ENCODE results near the gene MAP1A. TPM values are rescaled to one million over a fixed set of nuclear protein-coding genes. Genes with fewer than 3 reads are reported as not detected.

Gene MAP1A
- polyA plus RNA-seq, 2 of the 4 experiments (the other 2 are of a cell fraction) = 0.43 to 0.54 TPM

DNA sequence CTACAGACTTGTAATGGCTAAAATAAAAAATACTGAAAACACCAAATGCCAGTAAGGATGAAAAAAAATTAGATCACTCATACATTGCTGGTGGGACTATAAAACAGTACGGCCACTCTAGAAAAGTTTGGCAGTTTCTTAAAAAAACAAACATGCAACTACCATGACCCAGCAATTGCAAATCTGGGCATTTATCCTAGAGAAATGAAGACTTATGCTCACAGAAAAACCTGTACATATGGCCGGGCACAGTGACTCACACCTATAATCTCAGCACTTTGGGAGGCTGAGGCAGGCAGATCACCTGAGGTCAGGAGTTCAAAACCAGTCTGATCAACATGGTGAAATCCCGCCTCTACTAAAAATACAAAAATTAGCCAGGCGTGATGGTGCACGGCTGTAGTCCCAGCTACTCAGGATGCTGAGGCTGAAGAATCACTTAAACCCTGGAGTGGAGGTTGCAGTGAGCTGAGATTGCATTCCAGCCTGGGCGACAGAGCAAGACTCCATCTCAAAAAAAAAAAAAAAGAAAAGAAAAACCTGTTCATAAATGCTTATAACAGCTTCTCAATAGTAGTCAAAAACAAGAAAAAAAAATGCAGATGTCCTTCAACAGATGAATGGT is 30.0 kb upstream of the MAP1A start (continued):
- TF ChIP-seq NR3C1 (IDR thresholded peaks at IDR 0.05) = no peak

DNA sequence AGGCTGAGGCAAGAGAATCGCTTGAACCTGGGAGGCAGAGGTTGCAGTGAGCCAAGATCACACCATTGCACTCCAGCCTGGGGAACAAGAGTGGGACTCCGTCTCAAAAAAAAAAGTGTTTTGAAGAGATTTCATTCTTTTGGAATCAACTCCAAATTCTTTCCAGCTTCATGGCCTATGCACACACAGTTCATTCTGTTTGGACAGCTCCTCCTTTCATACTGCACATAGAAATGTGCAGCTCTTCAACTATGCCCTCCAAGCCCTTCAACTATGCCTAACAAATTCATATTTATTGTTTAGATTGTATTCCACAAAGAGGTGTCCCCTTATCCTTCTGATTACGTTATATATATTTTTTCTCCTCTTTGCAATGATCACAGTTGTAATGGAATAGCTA is 28.6 kb upstream of the MAP1A start:
- DNase-seq (ENCODE audit: low read depth in 1 of 2, low spot score in 1 of 2) (no peak), FAIRE-seq (no peak), ATAC-seq (no peak)
- no peak overlapping the region for H3K27ac ChIP-seq
- no peak overlapping the region for H3K4me2 ChIP-seq
- H3K4me3 ChIP-seq = no peak overlapping the region
- H3K9me3 ChIP-seq = no peaks in the 10 kb centered on the region
- ChIA-PET POLR2A (interaction anchor here (0.8 kb wide), 1 partner anchor 22 kb away, joined by 3 read pairs; no protein-coding TSS in a partner anchor), CTCF (interaction anchor here (0.5 kb wide), 1 partner anchor 22 kb away, joined by 3 read pairs; no protein-coding TSS in a partner anchor)
- 87% methylated on average over 3 of the region's 3 CpGs for WGBS (ENCODE audit: missing lambda C conversion rate)
- H3K4me1 ChIP-seq = peaks cover 11% of the 10 kb centered on the region; the same call in 2 of the 3 replicates
- TF ChIP-seq GATA3 (IDR thresholded peaks at IDR 0.05; ENCODE audit: borderline replicate concordance) (no peak), RARB (CRISPR knock-in tag; IDR thresholded peaks at IDR 0.05) (no peak), FOSB (CRISPR knock-in tag; IDR thresholded peaks at IDR 0.05) (no peak), POLR2AphosphoS2 (conservative IDR thresholded peaks at IDR 0.05; ENCODE audit: low read length) (no peak), ATOH8 (CRISPR knock-in tag; IDR thresholded peaks at IDR 0.05; ENCODE audit: low read depth) (no peak), RAD21 (conservative IDR thresholded peaks at IDR 0.05 in 1 of 2, IDR thresholded peaks at IDR 0.05 in 1 of 2) (no peak), CTCF (IDR thresholded peaks at IDR 0.05) (no peak), HOXB5 (CRISPR knock-in tag; IDR thresholded peaks at IDR 0.05) (no peak)

DNA sequence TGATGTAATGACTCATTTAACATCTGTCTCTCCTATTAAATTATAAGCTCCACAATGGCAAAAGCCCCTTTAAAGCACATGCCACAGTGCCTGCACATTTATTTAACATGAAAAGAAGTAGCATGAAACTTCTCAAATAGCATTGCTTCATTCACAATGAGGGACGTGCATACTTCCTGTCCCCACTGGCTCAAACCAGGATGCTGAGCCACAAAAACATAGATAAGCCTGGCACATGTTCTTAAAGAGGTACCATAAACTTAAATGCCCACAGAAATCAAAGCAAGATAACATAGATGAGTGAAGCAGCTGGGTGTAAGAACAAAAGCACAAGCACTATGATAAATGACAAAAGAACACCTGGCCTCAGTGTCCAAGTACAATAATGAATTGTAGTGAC is 28.2 kb upstream of the MAP1A start:
- FAIRE-seq = no peak

More for the DNA sequence above, 28.2 kb upstream of the MAP1A start:
- H3K4me1 ChIP-seq = peaks cover 12% of the 10 kb centered on the region; the same call in 2 of the 3 replicates
- no peak overlapping the region for H3K4me3 ChIP-seq
- TF ChIP-seq SMC3 (IDR thresholded peaks at IDR 0.05) (no peak), USF2 (IDR thresholded peaks at IDR 0.05) (no peak), NFE2L2 (conservative IDR thresholded peaks at IDR 0.05; ENCODE audit: low read length) (no peak), EP300 (IDR thresholded peaks at IDR 0.05) (no peak), ELK1 (IDR thresholded peaks at IDR 0.05; ENCODE audit: low read depth, low read length) (no peak), RCOR1 (IDR thresholded peaks at IDR 0.05; ENCODE audit: low read depth, low read length) (no peak), NPAS2 (CRISPR knock-in tag; IDR thresholded peaks at IDR 0.05; ENCODE audit: borderline replicate concordance) (no peak), HOXA7 (CRISPR knock-in tag; IDR thresholded peaks at IDR 0.05) (no peak), RARB (CRISPR knock-in tag; IDR thresholded peaks at IDR 0.05) (no peak), TP53 (CRISPR knock-in tag; IDR thresholded peaks at IDR 0.05) (no peak)
- TF ChIP-seq, protein P1, sequence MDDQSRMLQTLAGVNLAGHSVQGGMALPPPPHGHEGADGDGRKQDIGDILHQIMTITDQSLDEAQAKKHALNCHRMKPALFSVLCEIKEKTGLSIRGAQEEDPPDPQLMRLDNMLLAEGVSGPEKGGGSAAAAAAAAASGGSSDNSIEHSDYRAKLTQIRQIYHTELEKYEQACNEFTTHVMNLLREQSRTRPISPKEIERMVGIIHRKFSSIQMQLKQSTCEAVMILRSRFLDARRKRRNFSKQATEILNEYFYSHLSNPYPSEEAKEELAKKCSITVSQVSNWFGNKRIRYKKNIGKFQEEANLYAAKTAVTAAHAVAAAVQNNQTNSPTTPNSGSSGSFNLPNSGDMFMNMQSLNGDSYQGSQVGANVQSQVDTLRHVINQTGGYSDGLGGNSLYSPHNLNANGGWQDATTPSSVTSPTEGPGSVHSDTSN (IDR thresholded peaks at IDR 0.05) = no peak
- ChIA-PET CTCF (no interaction called here), POLR2A (interaction anchor here (0.8 kb wide), 1 partner anchor 21 kb away, joined by 3 read pairs; no protein-coding TSS in a partner anchor)
- H3K9me3 ChIP-seq = no peaks in the 10 kb centered on the region
- no peak overlapping the region for H3K4me2 ChIP-seq
- ATAC-seq (no peak), DNase-seq (ENCODE audit: low read depth in 1 of 2, low spot score in 1 of 2) (no peak)
- no peak overlapping the region for H3K27ac ChIP-seq
- WGBS (ENCODE audit: missing lambda C conversion rate) = 69% methylated on average over 1 of the region's 1 CpG
